Mesothelial cell of epicardium (in vitro differentiated cells): ENCODE results near the gene TPK1. TPM values are rescaled to one million over a fixed set of nuclear protein-coding genes. Genes with fewer than 3 reads are reported as not detected.

Experiments used
- DNase-seq, 2 experiments: peaks; one replicate each; pipeline ENCODE4 v3.0.0; 2021; ENCODE audit warnings: low spot score in 2 of 2; ENCODE audit not compliant: unreplicated experiment in 2 of 2
- H3K27ac Mint-ChIP-seq: 2 replicates; pipeline ENCODE4 v1.8.0; 2021; ENCODE audit warnings: mixed read lengths
- H3K27me3 Mint-ChIP-seq: 2 replicates; pipeline ENCODE4 v1.8.0; 2021; ENCODE audit warnings: low read depth, mixed read lengths
- H3K36me3 Mint-ChIP-seq: 2 replicates; pipeline ENCODE4 v1.8.0; 2021; ENCODE audit warnings: mixed read lengths
- H3K4me1 Mint-ChIP-seq: 2 replicates; pipeline ENCODE4 v1.8.0; 2021; ENCODE audit warnings: mixed read lengths
- H3K4me3 Mint-ChIP-seq: 2 replicates; pipeline ENCODE4 v1.8.0; 2021; ENCODE audit warnings: mild to moderate bottlenecking, moderate library complexity, mixed read lengths
- H3K9me3 Mint-ChIP-seq: 2 replicates; pipeline ENCODE4 v1.8.0; 2021; ENCODE audit warnings: mixed read lengths
- CTCF ChIP-seq: fragments of 200-600 bp; sonication (generic); IDR thresholded peaks from one replicate; pipeline ENCODE4 v1.5.0; 2021; ENCODE audit warnings: antibody characterized with exemption; ENCODE audit not compliant: unreplicated experiment
- total RNA-seq: library from RNA; stranded (reverse); gene quantifications from 3 replicates; pipeline ENCODE4 v1.2.1, GENCODE V29; 2021

TPK1 gene
- total RNA-seq, 1 donor from 2014 or later = 3.3 TPM

GRCh38 chr7:144866189-144866588, 30.3 kb upstream of the TPK1 start:
- Mint-ChIP-seq H3K27ac (no peak overlapping the region), H3K4me1 (no peaks in the 10 kb centered on the region), H3K4me3 (no peak overlapping the region), H3K27me3 (peaks cover 14% of the 10 kb centered on the region), H3K36me3 (no peaks in the 10 kb centered on the region), H3K9me3 (no peaks in the 10 kb centered on the region)
- no peak for TF ChIP-seq CTCF
- DNase-seq = no peak

GRCh38 chr7:144863320-144863647, 27.4 kb upstream of the TPK1 start:
- no peak overlapping the region for H3K4me3 Mint-ChIP-seq
- no peak for DNase-seq
- H3K27ac Mint-ChIP-seq = no peak overlapping the region
- no peaks in the 10 kb centered on the region for H3K4me1 Mint-ChIP-seq
- peaks cover 16% of the 10 kb centered on the region for H3K27me3 Mint-ChIP-seq
- no peak for TF ChIP-seq CTCF
- H3K9me3 Mint-ChIP-seq = no peaks in the 10 kb centered on the region
- no peaks in the 10 kb centered on the region for H3K36me3 Mint-ChIP-seq

- Mint-ChIP-seq H3K4me3 (no peak overlapping the region), H3K9me3 (no peaks in the 10 kb centered on the region), H3K4me1 (no peaks in the 10 kb centered on the region)
Observed at GRCh38 chr7:144862612-144863319, 26.9 kb upstream of the TPK1 start.

GRCh38 chr7:144859739-144860138, 23.9 kb upstream of the TPK1 start:
- no peak overlapping the region for H3K4me3 Mint-ChIP-seq
- no peaks in the 10 kb centered on the region for H3K36me3 Mint-ChIP-seq
- TF ChIP-seq CTCF = no peak
- no peak overlapping the region for H3K27ac Mint-ChIP-seq
- H3K27me3 Mint-ChIP-seq = peaks cover 4% of the 10 kb centered on the region
- H3K9me3 Mint-ChIP-seq = no peaks in the 10 kb centered on the region
- DNase-seq = no peak
- peaks cover 3% of the 10 kb centered on the region for H3K4me1 Mint-ChIP-seq

More at GRCh38 chr7:144862612-144863319, 26.9 kb upstream of the TPK1 start:
- TF ChIP-seq CTCF = no peak
- Mint-ChIP-seq H3K27me3 (peaks cover 16% of the 10 kb centered on the region), H3K36me3 (no peaks in the 10 kb centered on the region), H3K27ac (no peak overlapping the region)
- no peak for DNase-seq

GRCh38 chr7:144857463-144857862, 21.6 kb upstream of the TPK1 start:
- peaks cover 9% of the 10 kb centered on the region for H3K4me1 Mint-ChIP-seq
- TF ChIP-seq CTCF = no peak
- H3K27me3 Mint-ChIP-seq = peaks cover 2% of the 10 kb centered on the region
- H3K27ac Mint-ChIP-seq = no peak overlapping the region
- H3K9me3 Mint-ChIP-seq = no peaks in the 10 kb centered on the region
- DNase-seq = no peak
- no peaks in the 10 kb centered on the region for H3K36me3 Mint-ChIP-seq
- no peak overlapping the region for H3K4me3 Mint-ChIP-seq
